Fibroblast of the aortic adventitia (primary cell): ENCODE measurements around the gene CPSF4L. TPM values are rescaled to one million over a fixed set of nuclear protein-coding genes. Genes with fewer than 3 reads are reported as not detected.
A peak's percentile ranks its signal among the peaks of the same experiment; 100 is the strongest.

Source experiments
- DNase-seq: peaks from one replicate; pipeline ENCODE4 v3.0.0-alpha.2; 2010; ENCODE audit warnings: low read depth
- H3K4me3 ChIP-seq: 2 replicates; pipeline ENCODE4 v1.5.1; 2011; ENCODE audit warnings: low read depth, mild to moderate bottlenecking, control low read depth, low read length, moderate library complexity
- total RNA-seq: library from RNA; depleted of rRNA; stranded (reverse); fragments of >200 nt; gene quantifications from 2 replicates; pipeline ENCODE4 v1.2.3, GENCODE V29; 2012; ENCODE audit warnings: low replicate concordance
- TF ChIP-seq, protein P1 (sequence below): IDR thresholded peaks from 2 replicates; pipeline ENCODE4 v1.5.1; 2011; ENCODE audit warnings: mild to moderate bottlenecking, low read length, control low read depth, inconsistent platforms; ENCODE audit not compliant: insufficient read depth

CPSF4L gene
- total RNA-seq, 1 donor: not detected

DNA sequence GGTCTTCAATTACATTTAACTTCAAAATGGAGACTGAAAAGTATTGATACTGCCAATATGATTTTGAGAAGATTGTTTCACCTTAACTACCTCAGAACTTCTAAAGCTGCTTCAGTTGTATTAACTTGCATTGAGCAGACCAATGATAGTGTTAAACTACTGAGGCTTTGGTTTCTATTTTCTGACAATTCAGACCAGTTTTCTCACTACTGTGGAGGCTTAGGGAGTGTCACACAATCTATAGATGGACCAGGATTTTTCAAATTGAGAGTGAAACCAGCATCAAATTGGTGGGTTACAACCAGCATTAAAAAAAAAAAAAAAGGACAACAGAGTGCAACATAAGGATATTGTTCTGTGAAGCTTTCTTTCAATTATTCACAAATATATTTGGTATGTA is 47.7 kb downstream of the CPSF4L start:
- H3K4me3 ChIP-seq: no peak overlapping the region
- DNase-seq: no peak
- TF ChIP-seq, protein P1, sequence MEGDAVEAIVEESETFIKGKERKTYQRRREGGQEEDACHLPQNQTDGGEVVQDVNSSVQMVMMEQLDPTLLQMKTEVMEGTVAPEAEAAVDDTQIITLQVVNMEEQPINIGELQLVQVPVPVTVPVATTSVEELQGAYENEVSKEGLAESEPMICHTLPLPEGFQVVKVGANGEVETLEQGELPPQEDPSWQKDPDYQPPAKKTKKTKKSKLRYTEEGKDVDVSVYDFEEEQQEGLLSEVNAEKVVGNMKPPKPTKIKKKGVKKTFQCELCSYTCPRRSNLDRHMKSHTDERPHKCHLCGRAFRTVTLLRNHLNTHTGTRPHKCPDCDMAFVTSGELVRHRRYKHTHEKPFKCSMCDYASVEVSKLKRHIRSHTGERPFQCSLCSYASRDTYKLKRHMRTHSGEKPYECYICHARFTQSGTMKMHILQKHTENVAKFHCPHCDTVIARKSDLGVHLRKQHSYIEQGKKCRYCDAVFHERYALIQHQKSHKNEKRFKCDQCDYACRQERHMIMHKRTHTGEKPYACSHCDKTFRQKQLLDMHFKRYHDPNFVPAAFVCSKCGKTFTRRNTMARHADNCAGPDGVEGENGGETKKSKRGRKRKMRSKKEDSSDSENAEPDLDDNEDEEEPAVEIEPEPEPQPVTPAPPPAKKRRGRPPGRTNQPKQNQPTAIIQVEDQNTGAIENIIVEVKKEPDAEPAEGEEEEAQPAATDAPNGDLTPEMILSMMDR: no peak

DNA sequence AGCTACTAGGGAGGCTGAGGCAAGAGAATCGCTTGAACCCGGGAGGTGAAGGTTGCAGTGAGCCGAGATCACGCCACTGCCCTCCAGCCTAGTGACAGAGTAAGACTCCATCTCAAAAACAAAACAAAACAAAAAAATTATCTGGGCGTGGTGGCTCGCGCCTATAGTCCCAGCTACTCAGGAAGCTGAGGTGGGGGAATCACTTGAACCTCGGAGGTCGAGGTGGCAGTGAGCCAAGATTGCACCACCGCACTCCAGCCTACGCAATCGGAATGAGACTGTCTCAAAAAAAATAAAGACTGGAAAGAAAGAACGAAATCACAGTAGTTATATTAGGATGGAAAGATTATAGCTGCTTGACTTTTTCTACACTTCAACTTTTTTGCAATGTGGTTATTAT is 49.9 kb downstream of the CPSF4L start:
- no peak for DNase-seq
- TF ChIP-seq, protein P1: no peak
- H3K4me3 ChIP-seq: no peak overlapping the region

DNA sequence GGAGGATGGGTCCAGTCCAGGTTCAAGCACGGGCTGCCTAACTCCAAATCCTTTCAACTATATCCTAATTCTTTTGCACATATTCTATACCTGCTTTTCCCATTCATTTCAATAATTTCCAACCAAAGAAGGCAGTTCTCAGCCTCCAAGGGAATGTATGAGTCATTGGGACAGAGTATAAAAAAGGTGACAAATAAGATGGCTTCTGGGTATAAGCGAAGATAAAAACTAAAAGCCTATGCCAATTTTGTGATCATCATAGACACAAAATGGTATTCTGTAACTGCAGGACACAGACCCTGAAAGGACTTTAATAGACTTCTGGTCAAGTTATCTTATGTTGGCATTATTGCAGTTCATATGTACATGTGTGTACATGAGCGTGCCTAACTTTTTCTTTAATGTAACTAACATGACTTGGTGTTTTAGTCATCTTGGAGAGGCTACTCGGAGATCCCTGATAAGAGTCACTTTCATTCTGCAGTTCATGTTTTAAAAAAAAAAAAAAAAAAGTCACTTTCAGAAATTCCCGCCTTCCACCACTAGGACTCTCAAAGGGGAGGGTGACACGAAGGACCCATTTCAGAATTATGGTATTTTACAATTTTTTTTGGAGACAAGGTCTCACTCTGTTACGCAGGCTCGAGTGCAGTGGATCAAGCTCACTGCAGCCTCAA is 51.5 kb downstream of the CPSF4L start:
- TF ChIP-seq, protein P1: peak; percentile 52
- peak; percentile 25 for DNase-seq
- no peak overlapping the region for H3K4me3 ChIP-seq

GRCh38 chr17:73209436-73209835 is 52.2 kb downstream of the CPSF4L start:
- no peak overlapping the region for H3K4me3 ChIP-seq
- TF ChIP-seq, protein P1: no peak
- no peak for DNase-seq

DNA sequence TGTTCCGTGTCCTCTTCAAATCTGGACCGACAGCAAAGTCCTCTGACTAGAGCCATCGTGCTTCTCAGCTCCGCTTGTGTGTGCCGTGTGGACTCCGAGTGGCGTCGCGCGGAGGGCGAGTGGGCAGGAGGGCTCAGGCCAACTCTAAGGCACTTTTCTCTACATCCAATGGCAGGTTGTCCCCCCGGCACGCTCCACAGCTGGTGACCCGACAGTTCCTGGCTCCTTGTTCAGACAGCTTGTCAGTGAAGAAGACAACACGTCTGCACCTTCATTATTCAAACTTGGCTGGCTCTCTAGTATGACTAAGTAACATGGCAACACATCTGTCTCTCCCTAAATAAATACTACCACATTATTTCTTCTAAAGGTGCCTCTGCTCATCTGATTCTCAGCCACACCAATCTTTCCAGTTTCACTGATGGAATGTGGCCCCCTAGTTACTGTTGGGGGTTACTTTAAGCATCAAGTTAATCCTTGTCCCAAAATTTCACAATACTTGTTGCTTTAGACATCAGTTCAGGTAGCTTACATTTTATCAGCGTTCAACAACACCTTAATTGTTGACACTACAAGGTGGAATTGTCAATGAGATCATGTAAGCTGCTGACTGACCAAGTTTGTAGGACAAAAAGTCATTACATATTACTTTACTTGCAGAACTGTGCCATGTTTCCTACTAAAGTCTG is 53.4 kb downstream of the CPSF4L start:
- DNase-seq: no peak
- H3K4me3 ChIP-seq: no peak overlapping the region
- TF ChIP-seq, protein P1: no peak

DNA sequence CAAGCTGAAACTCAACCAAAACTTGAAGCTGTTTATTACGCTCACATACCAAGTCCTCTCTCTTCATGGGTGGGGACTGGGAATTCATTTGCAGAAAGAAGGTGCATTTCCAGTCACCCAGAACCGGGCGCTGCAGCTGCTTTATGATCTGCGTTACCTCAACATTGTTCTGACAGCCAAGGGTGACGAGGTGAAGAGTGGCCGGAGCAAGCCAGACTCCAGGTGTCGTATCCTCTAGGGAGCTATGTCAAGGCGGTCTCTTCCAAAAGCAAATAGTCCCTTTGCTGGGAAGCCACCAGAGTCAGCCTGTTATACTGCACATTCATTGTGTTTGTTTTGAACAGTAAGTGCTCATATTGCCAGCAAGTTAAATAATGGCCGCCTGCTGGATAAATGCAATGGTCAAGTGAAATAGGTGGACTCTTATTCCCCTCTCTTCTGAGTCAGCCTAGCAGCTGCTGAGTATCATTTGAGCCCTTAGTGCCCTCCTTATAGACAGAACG is 56.2 kb downstream of the CPSF4L start:
- DNase-seq: no peak
- no peak overlapping the region for H3K4me3 ChIP-seq
- TF ChIP-seq, protein P1: no peak
